Dedifferentiated amniotic fluid mesenchymal stem cell (primary cell): ENCODE data around the gene PDE7B.

ENCODE experiments used
- DNase-seq: peaks from one replicate; pipeline ENCODE4 v3.0.0-alpha.2; 2016; ENCODE audit errors: extremely low spot score

Gene PDE7B

DNA sequence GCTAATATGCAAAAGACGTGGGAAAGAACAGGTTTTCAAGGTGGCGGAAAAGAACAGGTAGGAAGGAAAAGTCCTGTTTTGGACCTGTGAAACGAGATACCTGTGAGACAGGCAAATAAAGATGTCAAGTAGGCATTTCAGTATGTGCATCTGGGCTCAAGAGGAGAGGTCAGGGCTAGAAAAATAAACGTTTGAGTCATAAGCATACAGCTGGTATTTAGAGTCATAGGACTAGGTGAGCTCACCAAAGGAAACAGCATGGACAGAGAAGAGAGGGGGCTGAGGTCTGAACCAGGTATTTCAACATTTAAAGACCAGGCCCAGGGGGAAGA, 383.7 kb downstream of the PDE7B start:
- no peak for DNase-seq

DNA sequence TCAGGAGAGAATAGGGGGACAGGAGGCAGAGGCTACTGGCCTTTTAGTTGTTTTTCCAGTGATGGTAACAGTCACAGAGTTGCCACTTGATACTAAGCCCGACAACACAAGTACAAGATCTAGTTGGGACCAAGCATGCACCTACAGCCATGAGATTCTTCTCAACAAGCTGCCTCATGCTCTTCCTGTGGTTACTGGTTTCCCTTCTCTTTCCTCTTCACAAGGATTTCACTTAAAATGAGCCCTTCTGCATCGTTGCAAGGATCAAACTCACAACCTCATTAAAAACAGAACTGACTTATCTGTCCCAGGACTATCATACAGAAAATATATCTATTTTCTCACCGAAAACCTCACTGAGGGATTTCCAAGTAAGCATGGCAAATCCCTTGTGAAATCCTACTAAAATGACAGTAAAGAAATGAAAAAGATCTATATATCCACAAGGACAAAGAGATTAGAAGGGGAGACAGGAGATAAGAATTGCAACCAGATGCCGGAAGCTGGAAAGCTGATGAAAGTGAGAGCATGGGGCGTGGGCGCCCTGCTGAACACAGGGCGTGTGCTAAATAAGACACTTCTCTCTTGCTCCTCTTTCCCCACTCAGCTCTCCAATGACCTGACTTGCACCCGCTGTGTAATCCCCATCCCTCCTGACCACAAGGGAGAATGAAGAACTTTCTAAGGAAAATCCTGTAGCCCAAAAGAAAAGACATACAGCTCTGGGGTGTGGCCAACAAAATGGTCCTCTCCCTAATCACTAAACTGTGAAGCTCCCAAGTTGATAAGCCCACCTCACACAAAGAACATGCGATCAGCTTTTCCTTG, 385.2 kb downstream of the PDE7B start:
- DNase-seq, result no peak

- DNase-seq, result no peak
Measured at GRCh38 chr6:136244061-136244616, 392.6 kb downstream of the PDE7B start.
